ENCODE measurements around the gene FBXL20. TPM values are rescaled to one million over a fixed set of nuclear protein-coding genes. Genes with fewer than 3 reads are reported as not detected.

FBXL20 gene
- total RNA-seq, 1 experiment from 2014 or later = 9.9 TPM

DNA sequence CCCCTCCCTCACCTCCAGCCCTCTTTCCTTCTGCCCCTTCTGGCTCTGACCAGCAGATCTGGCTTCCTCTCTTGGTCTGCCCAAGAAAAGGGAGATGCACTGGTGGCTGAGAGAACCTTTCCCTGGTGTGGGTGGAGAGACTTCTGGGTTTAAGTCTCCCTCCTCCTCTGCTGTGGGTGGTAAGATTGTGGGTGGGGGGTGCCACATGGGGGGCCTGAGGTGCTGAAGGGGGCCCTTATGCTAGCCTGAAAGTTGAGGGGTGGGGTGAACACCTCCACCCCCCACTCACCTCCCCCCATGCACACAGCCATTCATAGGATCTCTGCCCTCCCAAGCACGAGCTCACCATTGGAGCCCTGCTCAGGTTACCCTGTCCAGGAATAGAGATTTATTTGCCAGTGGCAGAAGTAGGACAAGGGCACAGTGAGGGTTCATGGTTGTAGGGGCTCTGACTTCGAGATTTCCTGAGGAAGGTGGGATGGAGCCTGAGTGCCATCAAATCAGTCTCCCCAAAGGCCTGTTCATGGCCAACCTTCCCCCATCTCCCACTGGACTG lies 174.0 kb downstream of the FBXL20 start:
- Histone ChIP-seq H3K4me1 (ENCODE audit: control insufficient read depth, insufficient read depth, low read length) (no peaks in the 10 kb centered on the region), H3K27me3 (ENCODE audit: control insufficient read depth, insufficient read depth, low read length) (no peaks in the 10 kb centered on the region; the same call in 1 of the 2 replicates), H3K4me3 (ENCODE audit: low read depth in 2 of 2, low read length in 2 of 2) (no peak overlapping the region), H3K9me3 (ENCODE audit: control insufficient read depth, insufficient read depth, low read depth, low read length) (no peaks in the 10 kb centered on the region), H3K36me3 (ENCODE audit: control insufficient read depth, insufficient read depth, low read length) (no peaks in the 10 kb centered on the region), H3K27ac (ENCODE audit: low read length) (no peak overlapping the region)
- ChIA-PET POLR2A (no interaction called here), CTCF (interaction anchor here (1.0 kb wide), 1 partner anchor 8 kb away, joined by 3 read pairs; no protein-coding TSS in a partner anchor)
- ATAC-seq (no peak), DNase-seq (ENCODE audit: low read depth, low spot score) (no peak)
- in situ Hi-C loops (cut with HindIII; ENCODE audit: low pct_unique_long_range_greater_than_20kb, low sequenced_read_pairs) (no loop called here), intact Hi-C loops (cut with micrococcal nuclease; ENCODE audit: unreplicated experiment) (no loop called here)
- no peak for TF ChIP-seq TCF7L2 (IDR thresholded peaks at IDR 0.05; ENCODE audit: low read depth, low read length)
- TF ChIP-seq POLR2AphosphoS5 (IDR thresholded peaks at IDR 0.05; ENCODE audit: low read depth, low read length) = no peak
- TF ChIP-seq, protein P1, sequence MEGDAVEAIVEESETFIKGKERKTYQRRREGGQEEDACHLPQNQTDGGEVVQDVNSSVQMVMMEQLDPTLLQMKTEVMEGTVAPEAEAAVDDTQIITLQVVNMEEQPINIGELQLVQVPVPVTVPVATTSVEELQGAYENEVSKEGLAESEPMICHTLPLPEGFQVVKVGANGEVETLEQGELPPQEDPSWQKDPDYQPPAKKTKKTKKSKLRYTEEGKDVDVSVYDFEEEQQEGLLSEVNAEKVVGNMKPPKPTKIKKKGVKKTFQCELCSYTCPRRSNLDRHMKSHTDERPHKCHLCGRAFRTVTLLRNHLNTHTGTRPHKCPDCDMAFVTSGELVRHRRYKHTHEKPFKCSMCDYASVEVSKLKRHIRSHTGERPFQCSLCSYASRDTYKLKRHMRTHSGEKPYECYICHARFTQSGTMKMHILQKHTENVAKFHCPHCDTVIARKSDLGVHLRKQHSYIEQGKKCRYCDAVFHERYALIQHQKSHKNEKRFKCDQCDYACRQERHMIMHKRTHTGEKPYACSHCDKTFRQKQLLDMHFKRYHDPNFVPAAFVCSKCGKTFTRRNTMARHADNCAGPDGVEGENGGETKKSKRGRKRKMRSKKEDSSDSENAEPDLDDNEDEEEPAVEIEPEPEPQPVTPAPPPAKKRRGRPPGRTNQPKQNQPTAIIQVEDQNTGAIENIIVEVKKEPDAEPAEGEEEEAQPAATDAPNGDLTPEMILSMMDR (IDR thresholded peaks at IDR 0.05) = no peak
- TF ChIP-seq REST (IDR thresholded peaks at IDR 0.05; ENCODE audit: insufficient read depth in 1 of 2, low read depth in 2 of 2, low read length in 1 of 2) = no peak
- no peak for TF ChIP-seq SIN3A (IDR thresholded peaks at IDR 0.05; ENCODE audit: borderline replicate concordance, insufficient read depth, low read depth, low read length)
- no TSS peak for BruUV-seq (replicated peaks)

- DNase-seq (ENCODE audit: low read depth, low spot score) (no peak), ATAC-seq (no peak)
- in situ Hi-C loops (cut with HindIII; ENCODE audit: low pct_unique_long_range_greater_than_20kb, low sequenced_read_pairs) = no loop called here
- BruUV-seq (replicated peaks) = no TSS peak
- intact Hi-C loops (cut with micrococcal nuclease; ENCODE audit: unreplicated experiment) = no loop called here
- TF ChIP-seq POLR2AphosphoS5 (IDR thresholded peaks at IDR 0.05; ENCODE audit: low read depth, low read length) = no peak
- TF ChIP-seq SIN3A (IDR thresholded peaks at IDR 0.05; ENCODE audit: borderline replicate concordance, insufficient read depth, low read depth, low read length) = no peak
- TF ChIP-seq, protein P1 (IDR thresholded peaks at IDR 0.05) = no peak
- no peak for TF ChIP-seq REST (IDR thresholded peaks at IDR 0.05; ENCODE audit: insufficient read depth in 1 of 2, low read depth in 2 of 2, low read length in 1 of 2)
- no peak for TF ChIP-seq TCF7L2 (IDR thresholded peaks at IDR 0.05; ENCODE audit: low read depth, low read length)
- peak overlapping the region in 1 of 2 experiments; percentile 14; a peak in 1 of 4 replicates for H3K4me3 ChIP-seq (ENCODE audit: low read depth in 2 of 2, low read length in 2 of 2)
- no peaks in the 10 kb centered on the region for H3K9me3 ChIP-seq (ENCODE audit: control insufficient read depth, insufficient read depth, low read depth, low read length)
- no peaks in the 10 kb centered on the region for H3K4me1 ChIP-seq (ENCODE audit: control insufficient read depth, insufficient read depth, low read length)
- H3K36me3 ChIP-seq (ENCODE audit: control insufficient read depth, insufficient read depth, low read length) = no peaks in the 10 kb centered on the region
- POLR2A ChIA-PET = no interaction called here
- H3K27ac ChIP-seq (ENCODE audit: low read length) = no peak overlapping the region
- CTCF ChIA-PET = no interaction called here
- no peaks in the 10 kb centered on the region; the same call in 1 of the 2 replicates for H3K27me3 ChIP-seq (ENCODE audit: control insufficient read depth, insufficient read depth, low read length)
Observed at GRCh38 chr17:39225959-39226683, 175.3 kb downstream of the FBXL20 start.
